Measurements from ENCODE around the gene SLC16A10.

GRCh38 chr6:111150577-111150976, 63.3 kb downstream of the SLC16A10 start:
- TF ChIP-seq CTCF (IDR thresholded peaks at IDR 0.05; ENCODE audit: low read depth, low read length) (no peak), EZH2phosphoT487 (IDR thresholded peaks at IDR 0.05; ENCODE audit: low read depth) (no peak)
